GM12878 (cell line): Measurements from ENCODE around the gene RNASEL. TPM values are rescaled to one million over a fixed set of nuclear protein-coding genes. Genes with fewer than 3 reads are reported as not detected.
A peak's percentile ranks its signal among the peaks of the same experiment; 100 is the strongest.

Experiments
- CHD1 ChIP-seq: IDR thresholded peaks from 2 replicates; pipeline ENCODE4 v1.6.1; 2012; ENCODE audit warnings: low read depth, low read length, improper control_type of control experiment
- E2F4 ChIP-seq: IDR thresholded peaks from 2 replicates; pipeline ENCODE4 v1.6.1; 2012; ENCODE audit warnings: low read depth, low read length, improper control_type of control experiment
- E4F1 ChIP-seq: fragments of 450-650 bp; IDR thresholded peaks from 2 replicates; pipeline ENCODE4 v1.6.1; 2018; ENCODE audit warnings: borderline replicate concordance, mild to moderate bottlenecking; ENCODE audit not compliant: partially characterized antibody
- HCFC1 ChIP-seq: fragments of 150-350 bp; IDR thresholded peaks from 2 replicates; pipeline ENCODE4 v1.6.1; 2014; ENCODE audit warnings: low read length
- IKZF1 ChIP-seq: fragments of 450-650 bp; conservative IDR thresholded peaks from 2 replicates; pipeline ENCODE4 v1.6.1; 2017; ENCODE audit warnings: antibody characterized with exemption, mild to moderate bottlenecking
- IRF4 ChIP-seq: IDR thresholded peaks from 2 replicates; pipeline ENCODE4 v1.6.1; 2011; ENCODE audit warnings: low read depth, low read length
- NR2C1 ChIP-seq: fragments of 450-650 bp; IDR thresholded peaks from 2 replicates; pipeline ENCODE4 v1.6.1; 2017; ENCODE audit warnings: antibody characterized with exemption, mild to moderate bottlenecking, moderate library complexity
- SIN3A ChIP-seq: IDR thresholded peaks from 2 replicates; pipeline ENCODE4 v1.6.1; 2012; ENCODE audit warnings: low read depth, low read length, improper control_type of control experiment
- TARDBP ChIP-seq: IDR thresholded peaks from 2 replicates; pipeline ENCODE4 v1.6.1; 2016; ENCODE audit warnings: borderline replicate concordance
- polyA plus RNA-seq, 11 experiments: library from polyadenylated mRNA; depleted of rRNA in 4 of 11; unstranded in 6 of 11; stranded (reverse) in 5 of 11; fragments of >200 nt; fragmentation: Nextera tagmentation in 4 of 11; fragmentation: Illumina TruSeq in 1 of 11; extraction: Ambion mirVana in 4 of 11; extraction: Trizol in 1 of 11; gene quantifications; 1 replicate in 1 of 11; 2 replicates in 10 of 11; pipeline versions ENCODE4 v1.2.1 to v1.2.3, GENCODE V29; 2011 to 2016; ENCODE audit warnings: inconsistent platforms in 2 of 11, missing spikeins in 2 of 11, low read depth in 1 of 11
- total RNA-seq, 4 experiments: library from RNA; depleted of rRNA in 3 of 4; stranded (reverse); fragments of >200 nt in 3 of 4; fragmentation: Illumina TruSeq in 1 of 4; extraction: Trizol in 1 of 4; gene quantifications; 2 replicates each; pipeline versions ENCODE4 v1.2.1 to v1.2.3, GENCODE V29; 2013 to 2021
- TF ChIP-seq, protein P1 (sequence below): fragments of 450-650 bp; IDR thresholded peaks from 2 replicates; pipeline ENCODE4 v1.6.1; 2017; ENCODE audit warnings: mild to moderate bottlenecking, low read depth, inconsistent platforms; ENCODE audit not compliant: poor library complexity, severe bottlenecking

Gene RNASEL
- total and polyA plus RNA-seq, 10 of the 15 experiments (the other 5 are each of a cell fraction or from before 2014, with no cell fraction given) = 3.0 to 10.8 (median 5.0) TPM

DNA sequence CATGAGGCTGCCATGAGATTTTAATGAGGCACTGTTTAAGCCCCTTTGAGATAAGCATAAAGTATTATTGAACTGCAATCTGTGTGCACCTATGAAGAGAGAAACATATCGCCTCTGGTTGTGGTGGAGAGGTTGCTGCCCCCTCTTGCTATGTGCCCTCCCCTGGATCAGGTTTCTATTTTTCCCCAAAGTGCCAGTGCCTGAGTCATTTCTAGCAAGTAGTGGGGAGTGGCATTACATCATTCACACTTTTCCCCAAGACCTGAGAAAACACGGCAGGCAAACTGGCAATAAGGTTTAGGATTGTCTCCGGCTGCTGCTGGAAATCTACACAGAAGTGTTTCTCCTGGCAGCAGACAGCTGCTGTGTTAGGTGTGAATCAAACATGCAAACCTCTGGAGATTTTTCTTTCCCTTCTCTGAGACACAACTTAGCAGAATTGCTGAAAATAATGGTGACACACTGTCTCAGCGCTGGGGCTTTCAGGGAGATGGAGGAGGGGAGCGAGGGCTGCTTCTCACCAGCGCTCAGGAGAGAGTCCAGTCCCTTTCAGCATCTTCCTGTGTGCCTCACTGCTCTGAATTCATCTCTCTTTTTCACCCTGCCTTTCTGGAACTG, 28.8 kb upstream of the RNASEL start (continued):
- TF ChIP-seq, protein P1, sequence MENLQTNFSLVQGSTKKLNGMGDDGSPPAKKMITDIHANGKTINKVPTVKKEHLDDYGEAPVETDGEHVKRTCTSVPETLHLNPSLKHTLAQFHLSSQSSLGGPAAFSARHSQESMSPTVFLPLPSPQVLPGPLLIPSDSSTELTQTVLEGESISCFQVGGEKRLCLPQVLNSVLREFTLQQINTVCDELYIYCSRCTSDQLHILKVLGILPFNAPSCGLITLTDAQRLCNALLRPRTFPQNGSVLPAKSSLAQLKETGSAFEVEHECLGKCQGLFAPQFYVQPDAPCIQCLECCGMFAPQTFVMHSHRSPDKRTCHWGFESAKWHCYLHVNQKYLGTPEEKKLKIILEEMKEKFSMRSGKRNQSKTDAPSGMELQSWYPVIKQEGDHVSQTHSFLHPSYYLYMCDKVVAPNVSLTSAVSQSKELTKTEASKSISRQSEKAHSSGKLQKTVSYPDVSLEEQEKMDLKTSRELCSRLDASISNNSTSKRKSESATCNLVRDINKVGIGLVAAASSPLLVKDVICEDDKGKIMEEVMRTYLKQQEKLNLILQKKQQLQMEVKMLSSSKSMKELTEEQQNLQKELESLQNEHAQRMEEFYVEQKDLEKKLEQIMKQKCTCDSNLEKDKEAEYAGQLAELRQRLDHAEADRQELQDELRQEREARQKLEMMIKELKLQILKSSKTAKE = no peak
- TF ChIP-seq IKZF1 (peak; percentile 97), CHD1 (no peak), E2F4 (no peak), HCFC1 (no peak), NR2C1 (no peak), IRF4 (peak; percentile 42; the same call in 1 of the 2 replicates), SIN3A (no peak), TARDBP (no peak), E4F1 (no peak)
